Measurements from ENCODE around the gene EMX2. TPM values are rescaled to one million over a fixed set of nuclear protein-coding genes. Genes with fewer than 3 reads are reported as not detected.
A peak's percentile ranks its signal among the peaks of the same experiment; 100 is the strongest.
"Not testable (repeated sequence)": the region's sequence is repeated elsewhere in the genome, so short reads cannot be mapped to it uniquely, and the experiment has no call there.

The EMX2 gene
- total and polyA plus RNA-seq, 2 experiments from 2014 or later = 13.2 to 16.3 TPM

- Histone ChIP-seq H3F3A (ENCODE audit: insufficient read depth) (no peaks in the 10 kb centered on the region), H3K36me3 (ENCODE audit: low read depth) (no peaks in the 10 kb centered on the region), H3K4me1 (ENCODE audit: insufficient read depth) (no peaks in the 10 kb centered on the region), H3K9ac (no peak overlapping the region), H3K4me3 (no peak overlapping the region), H3K9me2 (ENCODE audit: insufficient read depth) (no peaks in the 10 kb centered on the region), H3K4me2 (ENCODE audit: unreplicated experiment) (no peak overlapping the region), H3K27me3 (replicated peaks; ENCODE audit: insufficient read depth) (no peaks in the 10 kb centered on the region), H4K20me1 (ENCODE audit: insufficient read depth) (no peaks in the 10 kb centered on the region), H2AFZ (no peak overlapping the region), H3K27ac (no peak overlapping the region), H3K79me2 (ENCODE audit: insufficient read depth) (no peaks in the 10 kb centered on the region), H3K9me3 (ENCODE audit: low read depth) (no peaks in the 10 kb centered on the region)
- DNase-seq = no peak
- in situ Hi-C loops (cut with MboI) = no loop called here
- TF ChIP-seq EZH2 (IDR thresholded peaks at IDR 0.05; ENCODE audit: insufficient read depth, poor library complexity, severe bottlenecking) (no peak), EZH2phosphoT487 (IDR thresholded peaks at IDR 0.05; ENCODE audit: insufficient read depth, low read depth) (no peak)
- 81 to 84% methylated on average over 3 of the region's 3 CpGs for WGBS, 2 experiments (ENCODE audit: low coverage in 1 of 2, low lambda C conversion rate in 2 of 2, missing lambda C conversion rate in 2 of 2)
These were observed 35.9 kb downstream of the EMX2 start for GRCh38 chr10:117578490-117578889.

DNA sequence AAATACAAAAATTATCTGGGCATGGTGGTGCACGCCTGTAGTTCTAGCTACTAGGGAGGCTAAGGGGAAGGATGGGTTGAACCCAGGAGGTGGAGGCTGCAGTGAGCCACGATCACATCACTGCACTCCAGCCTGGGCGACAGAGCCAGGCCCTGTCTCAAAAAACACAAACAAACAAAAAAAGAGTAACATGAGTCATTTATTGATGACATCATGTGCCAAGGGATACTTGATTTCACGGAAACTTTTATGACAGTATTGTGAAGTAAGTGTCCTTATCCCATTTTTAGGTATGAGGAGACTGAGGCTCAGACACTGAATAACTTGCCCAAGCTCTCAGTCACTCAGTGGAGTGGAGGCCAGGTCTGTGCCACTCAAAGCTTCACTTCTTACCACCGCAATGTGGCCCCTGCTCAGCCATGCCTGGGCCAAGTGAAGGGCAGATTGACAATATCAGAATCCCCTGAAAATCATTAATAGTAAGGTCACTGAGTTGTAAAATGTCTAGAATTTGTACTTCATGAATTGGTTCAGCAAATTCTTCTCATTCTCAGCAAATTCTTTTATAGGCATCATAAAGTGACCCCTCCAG, 36.5 kb downstream of the EMX2 start:
- DNase-seq = peak; percentile 10
- H3K4me2 ChIP-seq (ENCODE audit: unreplicated experiment) = no peak overlapping the region
- no peaks in the 10 kb centered on the region for H3K79me2 ChIP-seq (ENCODE audit: insufficient read depth)
- H3K36me3 ChIP-seq (ENCODE audit: low read depth) = no peaks in the 10 kb centered on the region
- no peak overlapping the region for H3K27ac ChIP-seq
- H4K20me1 ChIP-seq (ENCODE audit: insufficient read depth) = no peaks in the 10 kb centered on the region
- H3K4me1 ChIP-seq (ENCODE audit: insufficient read depth) = no peaks in the 10 kb centered on the region
- in situ Hi-C loops (cut with MboI) = no loop called here
- no peak overlapping the region for H2AFZ ChIP-seq
- 84 to 91% methylated on average over 5 of the region's 5 CpGs for WGBS, 2 experiments (ENCODE audit: low coverage in 1 of 2, low lambda C conversion rate in 2 of 2, missing lambda C conversion rate in 2 of 2)
- TF ChIP-seq EZH2 (IDR thresholded peaks at IDR 0.05; ENCODE audit: insufficient read depth, poor library complexity, severe bottlenecking) = no peak
- no peak for TF ChIP-seq EZH2phosphoT487 (IDR thresholded peaks at IDR 0.05; ENCODE audit: insufficient read depth, low read depth)
- H3K27me3 ChIP-seq (replicated peaks; ENCODE audit: insufficient read depth) = no peaks in the 10 kb centered on the region
- H3K4me3 ChIP-seq = no peak overlapping the region
- no peaks in the 10 kb centered on the region for H3K9me3 ChIP-seq (ENCODE audit: low read depth)
- H3K9me2 ChIP-seq (ENCODE audit: insufficient read depth) = no peaks in the 10 kb centered on the region
- no peak overlapping the region for H3K9ac ChIP-seq
- no peaks in the 10 kb centered on the region for H3F3A ChIP-seq (ENCODE audit: insufficient read depth)

GRCh38 chr10:117581961-117582360, 39.4 kb downstream of the EMX2 start:
- H3F3A ChIP-seq (ENCODE audit: insufficient read depth) = no peaks in the 10 kb centered on the region
- H3K4me2 ChIP-seq (ENCODE audit: unreplicated experiment) = no peak overlapping the region
- TF ChIP-seq EZH2 (IDR thresholded peaks at IDR 0.05; ENCODE audit: insufficient read depth, poor library complexity, severe bottlenecking) = no peak
- no peak for TF ChIP-seq EZH2phosphoT487 (IDR thresholded peaks at IDR 0.05; ENCODE audit: insufficient read depth, low read depth)
- no peaks in the 10 kb centered on the region for H3K9me2 ChIP-seq (ENCODE audit: insufficient read depth)
- no peaks in the 10 kb centered on the region for H3K79me2 ChIP-seq (ENCODE audit: insufficient read depth)
- H3K36me3 ChIP-seq (ENCODE audit: low read depth) = no peaks in the 10 kb centered on the region
- 64% methylated on average over 2 of the region's 2 CpGs for WGBS, 2 experiments (ENCODE audit: low coverage in 1 of 2, low lambda C conversion rate in 2 of 2, missing lambda C conversion rate in 2 of 2)
- no peak overlapping the region for H3K9ac ChIP-seq
- H4K20me1 ChIP-seq (ENCODE audit: insufficient read depth) = no peaks in the 10 kb centered on the region
- peak; percentile 13 for DNase-seq
- H3K9me3 ChIP-seq (ENCODE audit: low read depth) = no peaks in the 10 kb centered on the region
- in situ Hi-C loops (cut with MboI) = no loop called here
- H3K27me3 ChIP-seq (replicated peaks; ENCODE audit: insufficient read depth) = no peaks in the 10 kb centered on the region
- H3K27ac ChIP-seq = no peak overlapping the region
- H3K4me3 ChIP-seq = no peak overlapping the region
- H3K4me1 ChIP-seq (ENCODE audit: insufficient read depth) = no peaks in the 10 kb centered on the region
- H2AFZ ChIP-seq = no peak overlapping the region

DNA sequence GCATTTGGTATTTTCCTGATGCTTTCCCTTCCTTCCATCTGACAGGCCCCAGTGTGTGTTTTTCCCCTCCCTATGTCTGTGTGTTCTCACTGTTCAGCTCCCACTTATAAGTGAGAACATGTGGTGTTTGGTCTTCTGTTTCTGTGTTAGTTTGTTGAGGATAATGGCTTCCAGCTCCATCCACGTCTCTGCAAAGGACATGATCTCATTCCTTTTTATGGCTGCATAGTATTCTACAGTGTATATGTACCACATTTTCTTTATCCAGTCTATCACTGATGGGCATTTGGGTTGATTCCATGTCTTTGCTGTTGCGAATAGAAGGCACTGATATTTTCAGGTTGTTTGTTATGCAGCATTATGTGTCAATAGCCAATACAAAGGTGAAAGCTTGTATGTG, 42.3 kb downstream of the EMX2 start:
- H3K36me3 ChIP-seq (ENCODE audit: low read depth); in situ Hi-C loops (cut with MboI); H3K9me2 ChIP-seq (ENCODE audit: insufficient read depth); H3F3A ChIP-seq (ENCODE audit: insufficient read depth); H3K9ac ChIP-seq; H3K4me1 ChIP-seq (ENCODE audit: insufficient read depth); DNase-seq; H3K4me3 ChIP-seq; H3K4me2 ChIP-seq (ENCODE audit: unreplicated experiment); H2AFZ ChIP-seq; H3K27me3 ChIP-seq (replicated peaks; ENCODE audit: insufficient read depth); H3K9me3 ChIP-seq (ENCODE audit: low read depth); H3K79me2 ChIP-seq (ENCODE audit: insufficient read depth); H4K20me1 ChIP-seq (ENCODE audit: insufficient read depth); H3K27ac ChIP-seq: not testable (repeated sequence)
- WGBS, 2 experiments (ENCODE audit: low coverage in 1 of 2, low lambda C conversion rate in 2 of 2, missing lambda C conversion rate in 2 of 2) = 57 to 64% methylated on average over 2 of the region's 2 CpGs

DNA sequence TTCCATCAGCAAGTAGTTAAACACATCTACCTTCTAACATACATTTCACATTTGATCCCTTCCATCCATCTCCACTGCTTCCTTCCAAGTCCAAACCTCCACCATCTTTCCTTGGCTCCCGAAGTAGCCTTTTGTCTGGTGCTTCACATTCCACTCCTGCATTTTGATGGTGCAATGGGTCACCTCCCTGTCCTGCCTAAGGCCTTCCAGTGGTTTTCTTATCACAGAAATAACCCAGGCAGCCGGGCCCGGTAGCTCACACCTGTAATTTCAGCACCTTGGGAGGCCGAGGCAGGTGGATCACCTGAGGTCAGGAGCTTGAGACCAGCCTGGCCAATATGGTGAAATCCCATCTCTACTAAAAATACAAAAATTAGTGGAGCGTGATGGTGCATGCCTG, 44.5 kb downstream of the EMX2 start:
- Histone ChIP-seq H3K4me3 (no peak overlapping the region), H3K4me2 (ENCODE audit: unreplicated experiment) (no peak overlapping the region), H3K9me3 (ENCODE audit: low read depth) (no peaks in the 10 kb centered on the region), H2AFZ (no peak overlapping the region), H3K27ac (no peak overlapping the region), H3K9ac (no peak overlapping the region), H4K20me1 (ENCODE audit: insufficient read depth) (no peaks in the 10 kb centered on the region), H3K4me1 (ENCODE audit: insufficient read depth) (no peaks in the 10 kb centered on the region), H3K27me3 (replicated peaks; ENCODE audit: insufficient read depth) (no peaks in the 10 kb centered on the region), H3K36me3 (ENCODE audit: low read depth) (no peaks in the 10 kb centered on the region), H3K79me2 (ENCODE audit: insufficient read depth) (no peaks in the 10 kb centered on the region), H3F3A (ENCODE audit: insufficient read depth) (no peaks in the 10 kb centered on the region), H3K9me2 (ENCODE audit: insufficient read depth) (no peaks in the 10 kb centered on the region)
- TF ChIP-seq EZH2phosphoT487 (IDR thresholded peaks at IDR 0.05; ENCODE audit: insufficient read depth, low read depth) (no peak), EZH2 (IDR thresholded peaks at IDR 0.05; ENCODE audit: insufficient read depth, poor library complexity, severe bottlenecking) (no peak)
- 73 to 76% methylated on average over 5 of the region's 5 CpGs for WGBS, 2 experiments (ENCODE audit: low coverage in 1 of 2, low lambda C conversion rate in 2 of 2, missing lambda C conversion rate in 2 of 2)
- in situ Hi-C loops (cut with MboI) = no loop called here
- DNase-seq = no peak
